Measurements from ENCODE around the gene P2RX4.

P2RX4 gene

GRCh38 chr12:121246893-121247557, 37.1 kb downstream of the P2RX4 start:
- Histone ChIP-seq H3K27ac (replicated peaks) (no peak overlapping the region), H3K27me3 (ENCODE audit: insufficient read depth, poor library complexity, severe bottlenecking) (no peaks in the 10 kb centered on the region), H3K4me3 (replicated peaks; ENCODE audit: insufficient read depth, low read length) (no peak overlapping the region)
- no peak for DNase-seq (ENCODE audit: low read depth in 1 of 2, low spot score in 1 of 2)
- TF ChIP-seq GABPA (IDR thresholded peaks at IDR 0.05; ENCODE audit: low read depth) (no peak), REST (IDR thresholded peaks at IDR 0.05; ENCODE audit: insufficient replicate concordance, low read depth) (no peak), POLR2AphosphoS5 (IDR thresholded peaks at IDR 0.05; ENCODE audit: low read depth) (no peak), CTCF (IDR thresholded peaks at IDR 0.05; ENCODE audit: insufficient read depth, low read length) (no peak), SPI1 (IDR thresholded peaks at IDR 0.05; ENCODE audit: borderline replicate concordance, low read depth) (no peak)

GRCh38 chr12:121248622-121249021, 38.7 kb downstream of the P2RX4 start:
- no peak for DNase-seq (ENCODE audit: low read depth in 1 of 2, low spot score in 1 of 2)
- H3K27ac ChIP-seq (replicated peaks) = no peak overlapping the region
- TF ChIP-seq GABPA (IDR thresholded peaks at IDR 0.05; ENCODE audit: low read depth) = no peak
- no peak for TF ChIP-seq SPI1 (IDR thresholded peaks at IDR 0.05; ENCODE audit: borderline replicate concordance, low read depth)
- no peak for TF ChIP-seq POLR2AphosphoS5 (IDR thresholded peaks at IDR 0.05; ENCODE audit: low read depth)
- no peak for TF ChIP-seq REST (IDR thresholded peaks at IDR 0.05; ENCODE audit: insufficient replicate concordance, low read depth)
- TF ChIP-seq CTCF (IDR thresholded peaks at IDR 0.05; ENCODE audit: insufficient read depth, low read length) = no peak
- no peak overlapping the region for H3K4me3 ChIP-seq (replicated peaks; ENCODE audit: insufficient read depth, low read length)
- H3K27me3 ChIP-seq (ENCODE audit: insufficient read depth, poor library complexity, severe bottlenecking) = no peaks in the 10 kb centered on the region

- TF ChIP-seq POLR2AphosphoS5 (IDR thresholded peaks at IDR 0.05; ENCODE audit: low read depth) (no peak), SPI1 (IDR thresholded peaks at IDR 0.05; ENCODE audit: borderline replicate concordance, low read depth) (no peak), CTCF (IDR thresholded peaks at IDR 0.05; ENCODE audit: insufficient read depth, low read length) (no peak)
- no peak for DNase-seq (ENCODE audit: low read depth in 1 of 2, low spot score in 1 of 2)
Observed at GRCh38 chr12:121250359-121250758, 40.4 kb downstream of the P2RX4 start.

GRCh38 chr12:121251838-121252237, 41.9 kb downstream of the P2RX4 start:
- TF ChIP-seq GABPA (IDR thresholded peaks at IDR 0.05; ENCODE audit: low read depth) = no peak
- TF ChIP-seq REST (IDR thresholded peaks at IDR 0.05; ENCODE audit: insufficient replicate concordance, low read depth) = no peak
- no peak for TF ChIP-seq POLR2AphosphoS5 (IDR thresholded peaks at IDR 0.05; ENCODE audit: low read depth)
- no peak for TF ChIP-seq SPI1 (IDR thresholded peaks at IDR 0.05; ENCODE audit: borderline replicate concordance, low read depth)
- TF ChIP-seq CTCF (IDR thresholded peaks at IDR 0.05; ENCODE audit: insufficient read depth, low read length) = no peak
- no peak for DNase-seq (ENCODE audit: low read depth in 1 of 2, low spot score in 1 of 2)
- Histone ChIP-seq H3K27me3 (ENCODE audit: insufficient read depth, poor library complexity, severe bottlenecking) (no peaks in the 10 kb centered on the region), H3K27ac (replicated peaks) (no peak overlapping the region), H3K4me3 (replicated peaks; ENCODE audit: insufficient read depth, low read length) (no peak overlapping the region)

More at GRCh38 chr12:121250359-121250758, 40.4 kb downstream of the P2RX4 start:
- no peak overlapping the region for H3K4me3 ChIP-seq (replicated peaks; ENCODE audit: insufficient read depth, low read length)
- H3K27me3 ChIP-seq (ENCODE audit: insufficient read depth, poor library complexity, severe bottlenecking) = no peaks in the 10 kb centered on the region
- no peak overlapping the region for H3K27ac ChIP-seq (replicated peaks)
